Tongue (tissue), 2 donors: ENCODE results near the gene ABCG8. TPM values are rescaled to one million over a fixed set of nuclear protein-coding genes. Genes with fewer than 3 reads are reported as not detected.
A peak's percentile ranks its signal among the peaks of the same experiment; 100 is the strongest.

ENCODE experiments used
- DNase-seq: peaks from one replicate; pipeline ENCODE4 v3.0.0-alpha.2; 2015
- total RNA-seq: library from RNA; depleted of rRNA; stranded (reverse); fragments of >200 nt; gene quantifications from one replicate; pipeline ENCODE4 v1.2.3, GENCODE V29; 2014

ABCG8 gene
- total RNA-seq, 1 donor from 2014 or later = not detected

DNA sequence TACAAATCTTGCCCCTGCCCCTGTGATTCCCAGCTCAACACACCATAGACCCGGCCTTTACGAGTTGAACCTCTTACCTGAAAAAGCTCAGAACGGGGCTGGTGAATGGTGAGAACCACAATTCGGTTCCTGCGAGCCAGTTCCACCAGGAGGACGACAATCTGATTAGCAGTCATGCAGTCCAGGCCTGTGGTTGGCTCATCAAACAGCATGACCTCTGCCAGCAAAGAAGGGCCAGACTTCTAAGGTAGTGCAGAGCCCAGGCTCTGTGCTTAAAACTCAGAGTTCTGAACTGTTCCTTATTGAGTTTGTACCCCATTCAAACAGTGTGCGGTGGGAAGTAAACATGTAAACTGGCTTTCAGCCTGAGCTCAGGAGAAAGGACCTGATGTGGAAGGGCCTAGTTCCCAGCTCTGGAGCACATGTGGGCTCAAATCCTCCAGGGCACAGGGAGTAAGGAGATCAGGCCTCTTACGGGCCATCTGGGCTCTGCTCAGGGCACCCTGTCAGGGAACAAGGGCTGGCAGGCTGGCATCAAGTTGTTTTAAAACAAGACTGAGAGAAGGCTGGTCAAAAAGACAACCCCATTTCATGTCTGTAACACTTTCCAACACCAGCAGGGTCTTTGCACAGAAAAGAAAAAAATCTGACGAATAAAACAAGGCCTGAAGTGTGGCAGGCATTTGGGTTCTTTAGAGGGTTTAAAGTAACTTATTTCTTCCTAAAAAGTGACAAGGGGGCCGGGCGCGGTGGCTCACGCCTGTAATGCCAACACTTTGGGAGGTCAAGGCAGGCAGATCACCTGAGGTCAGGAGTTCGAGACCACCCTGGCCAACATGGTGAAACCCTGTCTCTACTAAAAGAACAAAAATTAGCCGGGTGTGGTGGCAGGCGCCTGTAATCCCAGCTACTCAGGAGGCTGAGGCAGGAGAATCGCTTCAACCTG is 12.2 kb upstream of the ABCG8 start:
- no peak for DNase-seq

DNA sequence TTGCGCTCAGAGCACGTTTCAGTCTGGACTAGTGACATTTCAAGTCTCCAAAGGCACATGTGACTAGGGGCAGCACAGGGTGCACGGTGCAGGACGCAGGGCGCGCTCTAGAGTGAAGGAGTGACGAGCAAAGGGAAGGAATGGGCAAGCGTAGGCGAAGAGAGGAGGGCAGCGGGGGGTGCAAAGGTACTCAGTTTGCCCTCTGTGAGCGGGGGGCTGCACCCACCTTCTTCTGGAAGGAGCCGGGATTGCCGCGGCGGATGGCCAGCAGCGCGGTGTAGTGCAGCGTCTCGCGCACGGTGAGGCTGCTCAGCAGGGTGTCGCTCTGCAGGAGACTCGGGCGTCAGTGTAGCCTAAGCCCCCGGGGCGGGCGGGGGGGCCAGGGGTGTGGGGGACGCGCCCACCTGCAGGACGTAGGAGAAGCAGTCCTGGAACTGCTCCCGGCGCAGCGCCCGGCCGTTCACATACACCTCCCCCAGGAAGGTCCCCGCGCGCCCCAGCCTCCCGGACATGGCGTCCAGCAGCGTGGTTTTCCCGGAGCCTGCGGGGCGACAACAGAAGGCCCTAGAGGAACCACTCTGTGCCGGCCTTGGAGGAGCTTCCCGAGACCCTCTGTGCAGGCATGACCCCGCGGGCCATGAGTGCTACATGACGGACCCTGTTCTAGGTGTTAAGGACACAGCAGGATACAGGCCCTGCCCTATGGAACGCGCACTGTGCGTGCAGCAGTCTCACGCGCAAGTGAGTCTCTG is 7.1 kb upstream of the ABCG8 start:
- DNase-seq = peak; percentile 10

DNA sequence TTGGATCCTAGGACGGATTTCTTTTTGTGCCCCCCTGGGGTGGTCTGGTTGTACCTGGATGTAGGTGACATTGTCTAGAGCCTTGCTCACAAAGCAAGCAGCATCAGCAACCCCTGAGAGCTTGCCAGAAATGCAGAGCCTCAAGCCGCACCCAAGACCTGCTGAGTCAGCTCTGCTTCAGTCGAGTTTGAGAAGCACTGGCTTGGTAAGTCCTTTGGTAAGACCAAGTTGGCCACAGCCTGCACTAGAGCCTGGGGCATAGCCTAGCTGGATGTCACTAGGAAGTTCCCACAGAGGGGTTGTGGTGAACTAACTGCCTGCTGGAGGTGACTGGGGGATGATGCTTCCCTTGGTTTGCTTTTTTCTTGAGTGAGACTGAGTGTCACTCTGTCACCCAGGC is 6.3 kb upstream of the ABCG8 start:
- DNase-seq = no peak

DNA sequence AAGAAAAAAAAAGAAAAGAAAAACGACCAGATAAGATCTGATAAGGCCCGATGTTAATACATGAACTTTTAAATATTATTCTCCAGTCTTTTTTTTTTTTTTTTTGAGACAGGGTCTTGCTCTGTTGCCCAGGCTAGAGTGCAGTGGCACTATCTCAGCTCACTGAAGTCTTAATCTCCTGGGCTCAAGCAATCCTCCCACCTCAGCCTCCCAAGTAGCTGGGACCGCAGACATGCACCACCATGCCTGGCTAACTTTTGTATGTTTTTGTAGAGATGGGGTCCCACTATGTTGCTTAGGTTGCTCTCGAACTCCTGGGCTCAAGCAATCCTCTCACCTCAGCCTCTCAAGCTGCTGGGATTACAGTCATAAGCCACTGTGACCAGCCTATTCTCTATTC is 1.7 kb upstream of the ABCG8 start:
- DNase-seq = no peak

DNA sequence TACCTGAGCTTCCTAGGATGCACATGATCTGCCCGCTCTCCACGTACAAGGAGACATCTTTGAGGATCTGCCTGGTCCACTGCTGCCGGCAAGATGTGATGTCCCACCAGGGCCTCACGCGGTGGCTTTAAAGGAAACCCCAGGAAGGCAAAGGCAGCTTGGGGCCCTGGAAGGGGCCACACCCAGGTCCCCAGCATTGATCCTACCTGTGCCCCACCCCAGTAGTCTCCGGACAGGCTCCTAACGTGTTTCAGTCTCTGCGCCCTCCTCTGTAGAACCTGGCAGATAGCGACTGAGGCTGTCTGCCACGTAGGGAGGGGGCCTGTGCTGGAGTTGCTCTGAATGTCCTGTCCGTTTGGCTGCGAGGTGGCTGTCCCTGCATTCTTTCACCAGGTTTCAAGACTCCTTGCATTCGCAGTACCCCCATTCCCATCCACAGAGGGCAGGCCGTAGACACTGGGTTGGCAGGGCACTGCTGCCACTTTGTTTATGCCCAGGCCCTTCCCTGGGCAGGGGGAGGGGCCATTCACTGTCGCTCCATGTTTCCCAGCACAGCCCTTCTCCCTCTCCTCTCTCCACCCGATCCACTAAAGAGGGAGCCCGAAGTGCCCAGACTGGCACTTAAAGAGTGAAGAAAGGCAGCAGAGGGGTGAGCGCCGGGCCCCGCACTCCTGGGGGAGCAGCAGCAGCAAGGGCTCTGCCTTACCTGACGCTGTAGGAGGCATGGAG is 776 bp upstream of the ABCG8 start:
- DNase-seq = no peak

DNA sequence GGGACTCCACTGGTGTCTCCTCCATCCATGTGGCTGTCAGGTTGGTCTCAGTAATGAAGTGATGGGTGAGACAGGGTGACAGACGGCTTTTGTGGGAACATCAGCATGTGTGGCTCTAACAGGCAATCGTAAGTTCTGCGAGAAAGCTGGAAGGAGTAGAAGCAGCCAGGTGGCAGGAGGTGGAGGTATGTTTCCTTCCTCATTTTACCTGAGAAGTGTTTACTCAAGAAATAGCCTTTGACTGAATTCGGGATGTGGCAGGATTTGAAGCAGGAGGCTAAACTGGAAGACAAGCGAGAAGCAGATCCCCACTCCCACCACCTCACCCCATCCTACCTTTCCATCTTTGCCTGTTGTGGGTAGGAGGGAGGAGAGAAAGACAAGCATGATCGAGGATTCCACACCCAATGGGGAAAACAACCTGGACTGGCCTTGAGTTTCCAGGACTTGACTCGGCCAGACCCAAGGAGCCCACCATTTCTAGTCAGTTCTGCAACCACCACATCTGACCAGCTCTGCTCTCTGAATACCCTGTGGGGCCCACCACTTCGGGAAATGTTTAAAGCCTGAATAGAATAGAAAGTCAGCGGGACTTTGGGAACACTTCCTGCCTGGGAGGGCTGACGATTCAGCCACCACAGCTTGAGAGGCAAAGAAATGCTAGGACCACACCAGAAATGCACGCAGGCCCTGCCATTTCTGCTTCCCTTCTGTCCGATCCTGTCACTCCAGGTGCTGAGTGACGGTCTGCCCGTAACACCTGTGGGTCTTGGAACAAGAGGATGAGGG is 1.2 kb downstream of the ABCG8 start:
- DNase-seq = no peak

DNA sequence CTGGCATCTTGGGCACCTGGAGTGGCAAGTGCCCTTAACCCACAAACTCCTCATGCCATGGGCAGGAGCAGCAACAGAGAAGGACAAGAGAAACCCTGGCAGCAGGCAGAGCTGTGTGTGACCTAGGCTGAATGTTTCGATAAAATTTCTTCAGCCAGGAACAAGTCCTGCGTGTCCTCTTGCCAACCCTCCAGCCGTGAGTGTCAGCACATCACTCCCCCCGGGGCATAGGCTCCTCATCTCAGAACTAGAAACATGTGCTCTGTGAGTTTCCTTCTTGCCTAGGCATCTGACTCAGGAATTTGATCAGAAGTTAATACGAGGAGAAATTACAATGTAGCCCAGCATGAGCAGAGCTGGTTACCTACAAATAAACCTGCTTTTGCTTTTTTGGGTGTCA is 2.2 kb downstream of the ABCG8 start:
- no peak for DNase-seq

DNA sequence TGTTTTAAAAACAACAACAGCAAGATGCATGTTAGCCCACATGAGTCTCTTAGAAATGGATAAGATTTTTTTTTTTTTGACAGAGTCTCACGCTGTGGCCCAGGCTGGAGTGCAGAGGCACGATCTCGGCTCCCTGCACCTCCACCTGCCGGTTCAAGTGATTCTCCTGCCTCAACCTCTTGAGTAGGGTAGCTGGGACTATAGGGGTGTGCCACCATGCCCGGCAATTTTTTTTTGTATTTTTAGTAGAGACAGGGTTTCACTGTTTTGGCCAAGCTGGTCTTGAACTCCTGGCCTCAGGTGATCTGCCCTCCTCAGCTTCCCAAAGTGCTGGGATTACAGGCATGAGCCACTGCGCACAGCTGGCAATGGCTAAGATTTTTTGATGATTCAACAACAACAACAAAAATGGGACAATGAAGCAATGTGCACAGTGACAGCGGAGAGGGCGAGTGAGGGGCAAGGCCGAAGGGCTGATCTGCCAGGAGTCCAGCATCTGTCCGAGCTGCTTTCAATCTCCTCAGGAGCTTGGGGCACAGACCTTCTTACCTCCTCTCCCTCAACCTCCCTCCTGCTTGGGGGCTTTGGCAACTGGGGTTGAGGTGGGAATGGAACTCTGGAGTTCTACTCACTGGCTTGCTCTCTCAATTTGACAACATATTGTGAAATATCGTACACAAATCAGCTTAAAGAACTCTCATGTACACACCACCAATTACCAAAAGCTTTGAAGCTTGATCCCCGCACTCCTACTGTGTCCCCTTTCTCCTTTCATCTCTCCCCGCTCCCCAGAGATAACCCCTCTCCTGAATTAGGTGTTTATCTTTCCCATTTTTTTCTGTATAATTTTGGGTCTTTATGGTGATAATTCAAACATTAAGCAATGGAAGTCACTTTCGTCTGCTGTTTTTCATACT is 3.4 kb downstream of the ABCG8 start:
- DNase-seq = no peak

DNA sequence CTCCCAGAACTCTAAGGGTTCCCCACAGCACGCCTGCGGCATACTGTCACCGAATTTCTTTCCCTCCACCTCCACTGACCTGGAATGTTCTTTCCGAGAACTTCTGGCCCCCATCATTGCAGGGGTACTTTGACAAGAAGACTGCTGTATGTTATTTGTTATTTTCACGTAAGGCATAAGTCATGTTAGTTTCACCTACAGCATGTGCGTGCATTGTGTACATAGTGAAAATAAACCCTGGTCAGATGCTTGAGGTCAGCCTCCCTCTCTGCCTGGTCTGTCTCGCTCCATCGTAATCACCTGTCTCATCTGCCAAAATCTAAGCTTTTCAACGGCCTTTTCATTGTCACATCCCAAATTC is 4.1 kb downstream of the ABCG8 start:
- no peak for DNase-seq

DNA sequence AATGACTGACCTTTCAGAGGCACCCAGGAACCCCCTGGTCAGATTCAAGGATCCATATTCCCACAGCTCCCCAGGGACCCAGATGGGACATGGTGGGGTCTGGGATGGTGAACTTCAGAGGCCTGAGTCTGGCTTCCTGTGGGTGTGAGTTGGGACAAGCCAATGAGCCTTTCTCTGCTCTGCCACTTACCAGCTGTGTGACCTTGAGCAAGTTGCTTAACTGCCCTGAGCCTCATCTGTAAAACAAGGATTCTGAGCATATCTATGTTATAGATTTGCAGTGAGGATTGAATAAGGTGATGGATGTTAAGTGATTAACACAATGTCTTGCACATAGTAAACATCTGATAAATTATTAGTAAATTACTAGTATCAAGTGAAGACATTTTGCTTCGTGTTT is 6.4 kb downstream of the ABCG8 start:
- DNase-seq = no peak

DNA sequence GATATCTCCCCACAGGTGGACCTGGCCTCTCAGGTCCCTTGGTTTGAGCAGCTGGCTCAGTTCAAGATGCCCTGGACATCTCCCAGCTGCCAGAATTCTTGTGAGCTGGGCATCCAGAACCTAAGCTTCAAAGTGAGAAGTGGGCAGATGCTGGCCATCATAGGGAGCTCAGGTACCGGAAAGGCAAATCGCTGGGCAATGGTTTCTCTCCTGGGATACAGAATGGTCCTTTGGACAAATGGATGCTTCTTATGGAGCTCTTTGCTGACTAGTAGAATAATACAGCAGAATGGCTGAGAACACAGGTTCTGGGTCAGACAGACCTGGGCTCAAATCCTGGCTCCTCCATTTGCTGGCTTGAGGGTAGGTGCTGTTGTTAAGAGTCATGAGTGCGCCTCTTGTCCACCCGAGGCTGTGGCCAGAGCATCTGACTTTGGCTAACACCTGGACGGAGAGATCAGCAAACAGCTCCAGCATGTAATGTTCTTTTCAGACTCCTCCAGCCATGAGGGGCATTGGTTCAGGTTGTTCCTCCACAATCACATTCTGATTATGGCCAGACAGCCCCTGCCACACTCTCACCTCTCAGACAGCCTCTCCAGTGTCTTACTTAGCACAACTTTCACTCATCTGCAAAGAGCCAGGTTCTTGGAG is 7.5 kb downstream of the ABCG8 start:
- no peak for DNase-seq

DNA sequence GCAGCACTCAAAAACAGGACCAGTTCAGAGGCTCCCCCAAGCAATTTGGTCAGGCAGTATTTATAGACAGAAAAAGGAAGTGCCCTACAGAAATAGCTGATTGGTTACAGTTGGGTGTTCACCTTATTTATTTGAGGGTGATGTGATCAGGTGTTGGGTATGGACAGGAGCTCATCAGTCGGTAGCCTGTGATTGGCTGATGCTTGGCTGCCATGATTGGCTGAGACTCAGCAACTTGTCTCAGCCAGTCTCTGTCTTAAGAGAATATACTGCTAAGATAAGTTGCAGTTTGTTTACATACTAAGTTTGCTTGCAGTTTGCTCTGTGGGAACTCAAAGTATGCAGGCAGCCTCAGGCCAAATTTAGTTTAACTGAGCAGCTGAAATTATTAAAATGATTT is 9.4 kb downstream of the ABCG8 start:
- DNase-seq = no peak

DNA sequence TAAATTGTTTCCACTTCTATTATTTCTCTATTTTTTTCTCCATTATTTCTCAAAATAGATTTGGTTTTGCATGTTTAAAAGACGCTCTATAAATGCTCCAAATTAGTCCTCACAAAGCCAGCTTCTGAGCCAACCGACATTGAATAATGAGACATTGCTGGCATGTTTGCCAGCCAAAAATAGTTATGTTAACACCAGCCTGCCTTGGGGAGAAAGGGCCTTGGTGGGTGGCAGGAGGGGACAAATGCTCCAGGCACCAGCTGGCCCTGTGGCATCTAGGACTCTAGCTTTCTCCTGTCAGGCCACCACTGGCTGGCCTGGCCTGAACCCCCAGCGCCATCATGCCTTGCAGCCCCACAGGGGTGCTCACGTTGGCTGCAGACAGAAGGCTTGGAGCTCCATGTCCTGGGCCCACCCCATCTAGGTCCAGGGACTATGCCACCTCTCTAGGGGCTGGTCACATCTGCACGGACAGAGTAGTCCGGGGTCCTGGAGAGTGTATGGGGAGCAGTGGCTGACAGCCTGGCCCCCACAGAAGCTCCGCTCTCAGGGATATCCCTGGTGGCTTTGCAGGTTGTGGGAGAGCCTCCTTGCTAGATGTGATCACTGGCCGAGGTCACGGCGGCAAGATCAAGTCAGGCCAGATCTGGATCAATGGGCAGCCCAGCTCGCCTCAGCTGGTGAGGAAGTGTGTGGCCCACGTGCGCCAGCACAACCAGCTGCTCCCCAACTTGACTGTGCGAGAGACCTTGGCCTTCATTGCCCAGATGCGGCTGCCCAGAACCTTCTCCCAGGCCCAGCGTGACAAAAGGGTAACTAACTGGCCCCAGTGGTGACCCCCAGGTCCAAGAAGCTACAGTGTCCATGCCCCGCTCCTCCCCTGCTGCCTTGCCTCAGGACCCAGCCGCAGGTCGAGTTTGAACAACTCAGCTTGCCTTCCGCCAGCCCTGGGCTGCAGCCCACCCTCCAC is 12.5 kb downstream of the ABCG8 start:
- peak; percentile 6 for DNase-seq

DNA sequence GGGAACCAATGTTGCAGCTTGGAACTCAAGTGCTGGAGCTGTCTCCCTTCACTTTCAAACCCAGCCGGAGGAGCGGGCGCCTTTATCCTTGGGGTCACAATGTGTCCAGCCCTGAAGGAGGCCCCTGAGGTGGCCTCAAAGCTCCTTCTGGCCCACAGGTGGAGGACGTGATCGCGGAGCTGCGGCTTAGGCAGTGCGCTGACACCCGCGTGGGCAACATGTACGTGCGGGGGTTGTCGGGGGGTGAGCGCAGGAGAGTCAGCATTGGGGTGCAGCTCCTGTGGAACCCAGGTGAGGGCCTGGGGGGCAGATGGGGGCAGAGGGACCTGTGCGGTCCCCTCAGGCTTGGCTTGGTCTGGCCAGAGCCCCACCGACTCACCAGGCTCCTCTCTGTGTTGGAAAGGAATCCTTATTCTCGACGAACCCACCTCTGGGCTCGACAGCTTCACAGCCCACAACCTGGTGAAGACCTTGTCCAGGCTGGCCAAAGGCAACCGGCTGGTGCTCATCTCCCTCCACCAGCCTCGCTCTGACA is 13.5 kb downstream of the ABCG8 start:
- DNase-seq = no peak

DNA sequence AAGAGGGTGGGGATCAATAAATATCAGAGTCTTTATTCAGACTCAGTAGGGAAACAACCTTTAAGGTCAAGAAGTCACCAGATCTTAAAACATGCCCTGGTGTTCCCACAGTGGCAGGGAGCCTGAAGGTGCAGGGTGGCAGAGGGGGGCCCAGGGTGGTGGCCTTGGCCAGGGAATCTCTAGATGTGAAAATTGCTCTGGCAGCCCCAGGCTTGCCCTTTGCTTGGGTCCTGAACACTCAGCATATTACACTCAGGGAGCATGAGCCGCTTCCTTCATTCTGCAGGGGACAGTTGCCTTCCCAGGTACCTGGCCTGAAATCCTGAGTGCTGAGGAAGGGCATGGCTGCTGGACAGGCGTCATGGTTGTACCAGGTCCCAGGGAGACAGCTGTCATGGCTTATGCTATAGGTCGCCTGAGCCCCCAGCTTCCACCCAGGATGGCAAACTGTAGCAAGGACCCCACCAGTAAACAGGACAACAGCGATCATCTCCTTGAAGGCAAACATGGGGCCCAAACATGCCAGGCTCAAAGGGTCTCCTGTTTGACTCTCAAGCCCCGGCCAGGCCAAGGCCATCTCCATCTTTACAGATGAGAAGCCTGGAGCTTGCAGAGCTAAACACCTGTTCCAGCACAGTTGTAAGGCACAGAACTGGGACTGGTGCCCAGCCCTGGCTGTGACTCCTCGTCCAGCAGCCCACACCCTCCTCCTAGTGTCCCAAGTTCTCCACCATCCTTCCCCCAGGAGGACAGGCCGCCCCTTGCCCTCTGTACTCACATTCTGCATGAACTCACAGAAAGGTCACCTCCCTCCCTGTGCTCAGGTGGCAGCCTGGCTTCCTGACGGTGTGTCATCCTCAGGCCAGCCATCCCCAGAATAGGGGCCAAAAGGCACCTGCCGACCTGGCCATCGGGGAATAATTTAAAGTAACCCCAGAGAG is 14.6 kb downstream of the ABCG8 start:
- no peak for DNase-seq

DNA sequence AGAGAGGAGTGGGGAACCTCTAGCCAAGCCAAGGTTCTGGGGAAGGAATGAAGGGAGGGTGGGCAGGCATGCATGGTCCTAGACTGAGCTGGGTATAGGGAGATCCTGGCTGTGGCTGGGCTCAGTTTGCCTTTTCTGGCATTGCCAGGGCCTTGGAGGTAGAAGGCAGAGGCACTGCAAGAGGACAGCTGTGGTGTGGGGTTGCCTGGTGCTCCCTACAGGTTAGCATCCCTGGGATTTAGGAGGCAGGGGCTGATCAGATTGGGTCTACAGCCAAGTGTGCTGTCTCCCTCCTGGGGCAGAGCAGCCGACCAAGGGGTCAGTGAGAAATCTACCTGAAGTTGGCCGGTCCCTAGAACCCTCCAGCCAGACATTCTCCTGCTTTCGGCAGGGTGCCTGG is 15.9 kb downstream of the ABCG8 start:
- no peak for DNase-seq

DNA sequence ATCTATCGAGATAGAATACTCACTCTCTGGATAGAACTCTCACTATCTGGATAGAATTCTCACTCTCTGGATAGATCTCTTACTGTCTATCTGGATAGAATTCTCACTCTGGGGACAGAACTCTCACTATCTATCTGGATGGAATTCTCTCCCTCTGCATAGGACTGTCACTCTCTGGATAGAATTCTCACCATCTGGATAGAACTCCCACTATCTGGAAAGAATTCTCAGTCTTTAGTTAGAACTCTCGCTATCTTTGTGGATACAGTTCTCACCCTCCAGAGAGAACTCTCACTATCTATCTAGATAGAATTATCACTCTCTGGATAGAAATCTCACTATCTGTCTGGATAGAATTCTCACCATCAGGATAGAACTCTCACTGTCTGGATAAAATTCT is 16.5 kb downstream of the ABCG8 start:
- DNase-seq = no peak

DNA sequence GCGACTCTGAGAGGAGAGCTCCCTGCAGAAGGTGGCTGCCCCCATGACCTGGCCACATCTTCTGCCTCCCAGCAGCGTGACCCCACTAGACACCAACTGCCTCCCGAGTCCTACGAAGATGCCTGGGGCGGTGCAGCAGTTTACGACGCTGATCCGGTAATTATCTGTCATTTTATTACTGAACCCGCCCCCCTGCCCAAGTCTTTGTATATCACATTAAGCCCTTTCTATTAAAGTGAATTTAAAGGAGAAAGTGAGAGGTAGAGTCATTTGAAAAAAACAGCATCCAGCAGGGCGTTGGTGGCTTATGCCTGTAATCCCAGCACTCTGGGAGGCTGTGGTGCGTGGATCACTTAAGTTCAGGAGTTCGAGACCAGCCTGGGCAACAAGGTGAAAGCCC is 33.4 kb downstream of the ABCG8 start:
- DNase-seq = no peak
